Stimulated activated CD8-positive, alpha-beta memory T cell treated with anti-CD3 and anti-CD28 coated beads, Interleukin-2, amount 100 ng/mL, for 48 hours (primary cell): ENCODE data around the gene GGA1.

Experiments
- DNase-seq, 2 donors: peaks; one replicate each; pipeline ENCODE4 v3.0.0-alpha.2; 2020; ENCODE audit warnings: low read depth in 2 of 2

Gene GGA1

GRCh38 chr22:37608477-37609239 is at the start of gene GGA1:
Gene GGA1, plus strand, starts transcription at chr22:37608834. Its CDS starts 27 bp downstream, at chr22:37608861.
- peak; percentile 92 for DNase-seq

GRCh38 chr22:37559521-37559900 is 49.1 kb upstream of the GGA1 start:
- DNase-seq: no peak

- no peak for DNase-seq
Observed at GRCh38 chr22:37559901-37560607, 48.6 kb upstream of the GGA1 start, which contains the start of gene CDC42EP1. Gene CDC42EP1, plus strand, starts transcription at chr22:37560480. Its CDS starts 5,870 bp downstream, at chr22:37566350.

- DNase-seq: no peak
Observed at GRCh38 chr22:37560608-37561211, 47.9 kb upstream of the GGA1 start.

GRCh38 chr22:37561212-37562048 is 47.2 kb upstream of the GGA1 start:
- peak; percentile 76 to 83 for DNase-seq

GRCh38 chr22:37562049-37562875 is 46.4 kb upstream of the GGA1 start:
- no peak for DNase-seq

GRCh38 chr22:37563153-37564081 is 45.2 kb upstream of the GGA1 start:
- DNase-seq: no peak

- DNase-seq: no peak
Observed at GRCh38 chr22:37564111-37564711, 44.4 kb upstream of the GGA1 start.

- DNase-seq: no peak
Observed at GRCh38 chr22:37565830-37566229, 42.8 kb upstream of the GGA1 start.

- DNase-seq: peak in 1 of 2 donors; percentile 23
Observed at GRCh38 chr22:37566329-37566837, 42.3 kb upstream of the GGA1 start.

- DNase-seq: peak; percentile 89
Observed at GRCh38 chr22:37566903-37567798, 41.5 kb upstream of the GGA1 start.

- DNase-seq: no peak
Observed at GRCh38 chr22:37568012-37568411, 40.6 kb upstream of the GGA1 start.

- no peak for DNase-seq
Observed at GRCh38 chr22:37568448-37569008, 40.1 kb upstream of the GGA1 start.

GRCh38 chr22:37569009-37569920 is 39.4 kb upstream of the GGA1 start:
- no peak for DNase-seq

GRCh38 chr22:37569921-37570660 is 38.5 kb upstream of the GGA1 start:
- DNase-seq: no peak

GRCh38 chr22:37570661-37570976 is 38.0 kb upstream of the GGA1 start:
- no peak for DNase-seq
